Anterior cingulate cortex (tissue), 58 donors: ENCODE measurements around the gene GALNT7.
"Not testable (repeated sequence)": the region's sequence is repeated elsewhere in the genome, so short reads cannot be mapped to it uniquely, and the experiment has no call there.

Source experiments
- DNase-seq, 58 donors: peaks; one replicate each; lab custom pipeline; 2025; lab: John Stamatoyannopoulos, UW

GALNT7 gene

GRCh38 chr4:173165706-173166105 is 2.9 kb upstream of the GALNT7 start:
- DNase-seq, result no peak

- no peak for DNase-seq
Observed at GRCh38 chr4:173166491-173166890, 2.1 kb upstream of the GALNT7 start.

- DNase-seq, result peak in 18 of 58 donors; percentile 8 to 67 (median 32)
Observed at GRCh38 chr4:173167758-173168395, 734 bp upstream of the GALNT7 start.

GRCh38 chr4:173169178-173169427 is 492 bp downstream of the GALNT7 start:
- DNase-seq, result peak in 5 of 58 donors; percentile 36 to 71 (median 44)

GRCh38 chr4:173169428-173170181 is 994 bp downstream of the GALNT7 start:
- DNase-seq, result peak in 54 of 58 donors; percentile 16 to 79 (median 59)

GRCh38 chr4:173170182-173170778 is 1.7 kb downstream of the GALNT7 start:
- peak in 2 of 58 donors; percentile 37 to 40 for DNase-seq

- DNase-seq, result no peak
Observed at GRCh38 chr4:173171098-173171497, 2.5 kb downstream of the GALNT7 start.

- no peak for DNase-seq
Observed at GRCh38 chr4:173171987-173172386, 3.4 kb downstream of the GALNT7 start.

GRCh38 chr4:173174184-173174583 is 5.6 kb downstream of the GALNT7 start:
- no peak for DNase-seq

GRCh38 chr4:173174594-173175012 is 6.0 kb downstream of the GALNT7 start:
- DNase-seq, result no peak

- no peak for DNase-seq
Observed at GRCh38 chr4:173176010-173176409, 7.4 kb downstream of the GALNT7 start.

- DNase-seq, result no peak
Observed at GRCh38 chr4:173177232-173177631, 8.6 kb downstream of the GALNT7 start.

GRCh38 chr4:173178144-173178543 is 9.5 kb downstream of the GALNT7 start:
- no peak for DNase-seq

GRCh38 chr4:173181848-173182247 is 13.2 kb downstream of the GALNT7 start:
- DNase-seq, result no peak

- no peak for DNase-seq
Observed at GRCh38 chr4:173182403-173182802, 13.8 kb downstream of the GALNT7 start.

GRCh38 chr4:173183659-173184247 is 15.1 kb downstream of the GALNT7 start:
- not testable (repeated sequence) for DNase-seq

GRCh38 chr4:173185847-173186510 is 17.4 kb downstream of the GALNT7 start:
- DNase-seq, result no peak

- DNase-seq, result no peak
Observed at GRCh38 chr4:173187732-173188131, 19.1 kb downstream of the GALNT7 start.

GRCh38 chr4:173188648-173189047 is 20.0 kb downstream of the GALNT7 start:
- no peak for DNase-seq

- DNase-seq, result no peak
Observed at GRCh38 chr4:173189117-173189693, 20.6 kb downstream of the GALNT7 start.

GRCh38 chr4:173191623-173192041 is 23.0 kb downstream of the GALNT7 start:
- DNase-seq, result no peak
